Adrenal gland (tissue), 12 donors: Measurements from ENCODE around the gene LRFN2. TPM values are rescaled to one million over a fixed set of nuclear protein-coding genes. Genes with fewer than 3 reads are reported as not detected.
A peak's percentile ranks its signal among the peaks of the same experiment; 100 is the strongest.

Experiments used
- DNase-seq, 7 donors: peaks; one replicate each; pipeline ENCODE4 v3.0.0-alpha.2; 2019 to 2020
- H3K27ac ChIP-seq, 5 donors: fragments of 200-600 bp; sonication (generic) in 4 of 5; 1 replicate in 3 of 5; 2 replicates in 2 of 5; pipeline versions ENCODE4 v1.5.1 to v1.8.0; 2016 to 2020; ENCODE audit warnings: mild to moderate bottlenecking in 1 of 5
- H3K27me3 ChIP-seq: fragments of 200-600 bp; 2 replicates; pipeline ENCODE4 v1.8.0; 2021
- H3K36me3 ChIP-seq, 2 donors: fragments of 200-600 bp; replicated peaks in 1 of 2; 1 replicate in 1 of 2; 2 replicates in 1 of 2; pipeline versions ENCODE4 v1.5.1 to v1.8.0; 2018 to 2022
- H3K4me1 ChIP-seq, 2 donors: fragments of 200-600 bp; replicated peaks in 1 of 2; 1 replicate in 1 of 2; 2 replicates in 1 of 2; pipeline versions ENCODE4 v1.5.1 to v1.8.0; 2018 to 2021
- H3K4me3 ChIP-seq, 4 donors: fragments of 200-600 bp; sonication (generic) in 3 of 4; one replicate each; pipeline ENCODE4 v1.5.1; 2016 to 2018
- H3K9me3 ChIP-seq, 3 donors: fragments of 200-600 bp; sonication (generic) in 1 of 3; replicated peaks in 1 of 3; 1 replicate in 2 of 3; 2 replicates in 1 of 3; pipeline versions ENCODE4 v1.5.1 to v1.8.0; 2016 to 2021
- CTCF ChIP-seq, 6 experiments: fragments of 450-650 bp in 4 of 6; fragments of 200-600 bp in 2 of 6; sonication (generic) in 1 of 6; IDR thresholded peaks; 1 replicate in 5 of 6; 2 replicates in 1 of 6; pipeline versions ENCODE4 v1.5.1 to v1.8.0; 2016 to 2021; ENCODE audit warnings: antibody characterized with exemption in 6 of 6, mild to moderate bottlenecking in 2 of 6, moderate library complexity in 1 of 6
- POLR2A ChIP-seq, 2 donors: fragments of 450-650 bp; IDR thresholded peaks; one replicate each; pipeline ENCODE4 v1.6.1; 2017; ENCODE audit warnings: antibody characterized with exemption in 2 of 2, mild to moderate bottlenecking in 2 of 2, moderate library complexity in 1 of 2
- WGBS, 4 donors: extraction: QIAGEN DNeasy Blood & Tissue Kit in 2 of 4; methylation state at CpG; one replicate each; pipeline versions ENCODE4 v1.1.5 to v1.1.7; 2013 to 2017; 5-methylcytosine and 5-hydroxymethylcytosine counted together
- intact Hi-C, 2 donors: fragments of 100-400 bp; cut with DNase I; formaldehyde crosslinking; loops; one replicate each; pipeline versions ENCODE4 v1.14.1 to v1.15.0; 2022 to 2023
- polyA plus RNA-seq, 3 donors: library from polyadenylated mRNA; stranded (reverse); fragments of 200-250 nt in 2 of 3; fragments of 350-450 nt in 1 of 3; fragmentation: Illumina TruSeq in 1 of 3; extraction: RNeasy Lipid Tissue Mini Kit (QIAGEN cat#74804) in 1 of 3; gene quantifications; one replicate each; pipeline ENCODE4 v1.2.3, GENCODE V29; 2013 to 2014
- total RNA-seq, 9 donors: library from RNA; depleted of rRNA in 4 of 9; stranded (reverse); fragments of >200 nt in 4 of 9; fragments of 120-200 nt in 1 of 9; fragmentation: NEBNext Ultra II Directional in 1 of 9; extraction: Animal tissue kit (Norgen Biotek cat#: 25700) in 1 of 9; gene quantifications; one replicate each; pipeline versions ENCODE4 v1.1.0 to v1.2.4, GENCODE V29; 2013 to 2023
- donor health status: healthy with polysubstance abuse.
- donor health status: Bipolar disorder and iron deficiency.
- donor health status: DM: yes; HTN: yes; CAD: no.
- donor health status: DM: no; HTN: no; CAD: no.
- donor health status: DM: no; HTN: no; CAD: no.
- donor health status: DM: yes; HTN: yes; CAD: no.

LRFN2 gene
- total and polyA plus RNA-seq, 12 donors = 0.03 to 0.74 (median 0.16) TPM; not detected in 3

- DNase-seq = peak in 4 of 7 donors; percentile 12 to 55 (median 24)
- no peaks in the 10 kb centered on the region for H3K36me3 ChIP-seq
- H3K9me3 ChIP-seq = no peaks in the 10 kb centered on the region
- H3K4me3 ChIP-seq = no peak overlapping the region
- 62 to 75% (median 65%) methylated on average over 6 to 7 of the region's 7 CpGs for WGBS, 4 donors
- peaks cover 0 to 14% of the 10 kb centered on the region in 2 donors for H3K4me1 ChIP-seq
- no peak overlapping the region for H3K27ac ChIP-seq
- intact Hi-C loops = no loop called here
- no peaks in the 10 kb centered on the region for H3K27me3 ChIP-seq
- no peak for TF ChIP-seq POLR2A (IDR thresholded peaks at IDR 0.05)
- TF ChIP-seq CTCF (IDR thresholded peaks at IDR 0.05) = no peak
Observed at GRCh38 chr6:40482532-40482931, 104.6 kb downstream of the LRFN2 start.

DNA sequence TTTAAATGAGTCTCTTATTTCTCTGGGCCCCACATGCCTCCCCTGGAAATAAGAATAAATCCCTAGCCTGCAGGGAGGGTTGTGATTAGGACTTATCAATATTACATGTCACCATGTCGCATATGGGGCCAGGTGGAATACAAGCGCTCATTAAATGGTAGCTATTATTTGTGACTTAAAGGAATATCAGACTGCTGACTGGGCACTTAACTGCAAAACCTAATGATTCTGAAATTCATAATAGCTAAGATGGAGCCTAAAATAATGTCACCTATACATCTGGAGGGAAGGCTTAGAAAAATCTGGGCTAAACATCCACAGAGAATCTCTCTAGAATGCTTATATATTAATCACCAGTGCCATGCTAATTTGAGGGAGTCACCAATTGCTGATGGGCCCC is 106.5 kb downstream of the LRFN2 start:
- Histone ChIP-seq H3K4me1 (peaks cover 0 to 14% of the 10 kb centered on the region in 2 donors), H3K27ac (no peak overlapping the region), H3K4me3 (no peak overlapping the region), H3K27me3 (no peaks in the 10 kb centered on the region), H3K36me3 (no peaks in the 10 kb centered on the region), H3K9me3 (no peaks in the 10 kb centered on the region)
- 88 to 100% (median 97%) methylated on average over 2 of the region's 2 CpGs for WGBS, 4 donors
- no peak for TF ChIP-seq POLR2A (IDR thresholded peaks at IDR 0.05)
- TF ChIP-seq CTCF (IDR thresholded peaks at IDR 0.05) = no peak
- intact Hi-C loops = no loop called here
- no peak for DNase-seq

DNA sequence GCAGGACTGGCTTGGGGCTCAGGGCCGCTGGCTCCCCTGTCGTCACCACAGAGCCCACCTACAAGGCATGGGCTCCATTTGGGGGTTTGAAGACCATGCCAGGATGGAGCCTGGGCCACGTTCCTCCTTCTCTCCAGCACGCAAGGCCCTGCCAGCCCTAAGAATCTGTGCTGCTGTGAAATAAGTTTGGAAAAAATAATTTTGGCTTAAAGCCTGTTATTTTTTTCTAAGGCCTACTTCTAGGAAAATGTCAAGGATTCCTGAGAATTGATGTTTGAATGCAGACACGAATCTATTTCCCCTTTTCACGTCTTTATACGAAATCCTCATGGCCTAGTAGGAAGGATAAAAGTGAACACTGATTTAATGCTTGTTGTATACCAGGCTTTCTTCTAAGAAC is 107.5 kb downstream of the LRFN2 start:
- peaks cover 0 to 14% of the 10 kb centered on the region in 2 donors for H3K4me1 ChIP-seq
- no peaks in the 10 kb centered on the region for H3K27me3 ChIP-seq
- WGBS, 4 donors = 18 to 35% (median 25%) methylated on average over 7 of the region's 7 CpGs
- H3K36me3 ChIP-seq = no peaks in the 10 kb centered on the region
- DNase-seq = peak in 3 of 7 donors; percentile 18 to 24 (median 22)
- H3K9me3 ChIP-seq = no peaks in the 10 kb centered on the region
- intact Hi-C loops = no loop called here
- TF ChIP-seq CTCF (IDR thresholded peaks at IDR 0.05) (no peak), POLR2A (IDR thresholded peaks at IDR 0.05) (no peak)
- H3K27ac ChIP-seq = no peak overlapping the region
- H3K4me3 ChIP-seq = no peak overlapping the region

DNA sequence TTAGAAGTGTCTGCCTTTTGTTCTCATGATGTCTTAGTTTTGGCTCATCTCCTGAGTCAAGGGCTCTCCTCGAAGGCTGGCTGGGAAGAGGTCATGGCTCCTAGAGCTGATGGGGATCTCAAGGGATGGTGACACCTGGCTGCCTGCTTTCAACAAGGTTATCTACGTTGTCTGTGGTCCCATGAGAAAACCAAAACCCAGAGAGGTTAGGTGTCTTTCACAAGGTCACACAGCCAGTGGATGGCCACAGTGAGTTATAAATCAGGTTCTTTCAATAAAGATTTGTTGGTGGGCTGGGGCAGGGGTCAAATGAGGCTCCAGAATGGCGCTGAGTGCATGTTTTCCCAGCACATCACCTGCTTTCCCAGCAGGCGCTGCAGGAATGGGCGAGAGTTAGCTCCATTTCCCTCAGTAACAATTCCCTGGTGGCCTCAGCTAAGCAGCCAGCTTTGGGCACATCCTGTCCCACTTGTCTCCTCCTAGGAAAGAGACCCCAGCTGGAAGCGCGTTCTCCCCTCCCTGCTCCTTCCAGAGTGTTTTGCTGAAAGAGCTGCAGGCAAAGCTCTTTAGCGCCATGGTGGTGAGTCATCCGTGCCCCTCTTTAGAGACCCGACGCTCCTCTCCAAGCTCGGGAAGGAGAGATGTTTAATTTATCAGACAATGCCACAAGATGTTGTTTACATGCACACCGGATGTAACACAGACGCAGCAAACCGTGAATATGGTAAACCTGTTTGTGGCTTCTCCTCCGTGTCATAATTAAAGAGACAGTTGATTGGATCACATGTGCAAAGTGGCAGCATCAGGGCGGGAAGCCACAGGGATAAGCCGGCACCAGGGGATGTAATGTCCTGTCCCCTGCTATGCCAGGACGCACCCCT is 109.7 kb downstream of the LRFN2 start:
- intact Hi-C loops = no loop called here
- Histone ChIP-seq H3K4me1 (peaks cover 0 to 14% of the 10 kb centered on the region in 2 donors), H3K4me3 (no peak overlapping the region), H3K27ac (no peak overlapping the region), H3K27me3 (no peaks in the 10 kb centered on the region), H3K36me3 (no peaks in the 10 kb centered on the region), H3K9me3 (no peaks in the 10 kb centered on the region)
- no peak for DNase-seq
- no peak for TF ChIP-seq CTCF (IDR thresholded peaks at IDR 0.05)
- TF ChIP-seq POLR2A (IDR thresholded peaks at IDR 0.05) = no peak
- WGBS, 4 donors = 57 to 60% (median 60%) methylated on average over 19 of the region's 19 CpGs
